Caco-2 (cell line): ENCODE measurements around the gene REPS2. TPM values are rescaled to one million over a fixed set of nuclear protein-coding genes. Genes with fewer than 3 reads are reported as not detected.

Experiments
- BruUV-seq: library from RNA; stranded (reverse); fragments of 400-500 nt; replicated peaks from 2 replicates; lab custom pipeline; 2021; lab: Mats Ljungman, UMichigan
- CTCF ChIA-PET: fragments of 300-600 bp; sonication (Branson Sonifier 250); formaldehyde crosslinking; loops from one replicate; lab custom pipeline; 2022; ENCODE audit warnings: antibody characterized with exemption; lab: Charles Lee
- POLR2A ChIA-PET: fragments of 300-600 bp; sonication (Branson Sonifier 250); formaldehyde crosslinking; loops from one replicate; lab custom pipeline; 2022; ENCODE audit warnings: antibody characterized with exemption; lab: Charles Lee
- DNase-seq, 2 experiments: peaks; one replicate each; pipeline versions ENCODE4 v3.0.0 to v3.0.0-alpha.2; 2020 to 2022
- H3K27me3 ChIP-seq: replicated peaks from 2 replicates; pipeline ENCODE4 v1.6.0; 2011; ENCODE audit warnings: low read length; ENCODE audit not compliant: control insufficient read depth, insufficient read depth
- H3K36me3 ChIP-seq: 2 replicates; pipeline ENCODE4 v1.5.1; 2011; ENCODE audit warnings: low read length; ENCODE audit not compliant: control insufficient read depth, insufficient read depth
- H3K4me1 ChIP-seq: fragments of 250-450 bp; sonication (Bioruptor Pico); 2 replicates; pipeline ENCODE4 v1.5.1; 2020; ENCODE audit warnings: mild to moderate bottlenecking
- H3K4me3 ChIP-seq: 2 replicates; pipeline ENCODE4 v1.5.1; 2011; ENCODE audit warnings: low read depth, mild to moderate bottlenecking, control low read depth, low read length
- H3K9me3 ChIP-seq: fragments of 250-450 bp; sonication (Bioruptor Pico); 2 replicates; pipeline ENCODE4 v1.5.1; 2020; ENCODE audit warnings: mild to moderate bottlenecking, moderate library complexity
- H3K27ac Mint-ChIP-seq: one replicate; pipeline ENCODE4 v1.8.0; 2022; ENCODE audit warnings: mixed read lengths; ENCODE audit not compliant: unreplicated experiment
- H3K27me3 Mint-ChIP-seq: one replicate; pipeline ENCODE4 v1.8.0; 2022; ENCODE audit warnings: mixed read lengths; ENCODE audit not compliant: insufficient read depth, unreplicated experiment
- H3K36me3 Mint-ChIP-seq: one replicate; pipeline ENCODE4 v1.8.0; 2022; ENCODE audit warnings: mild to moderate bottlenecking, mixed read lengths; ENCODE audit not compliant: insufficient read depth, unreplicated experiment
- H3K4me1 Mint-ChIP-seq: one replicate; pipeline ENCODE4 v1.8.0; 2022; ENCODE audit warnings: low read depth, mixed read lengths; ENCODE audit not compliant: unreplicated experiment
- H3K4me3 Mint-ChIP-seq: one replicate; pipeline ENCODE4 v1.8.0; 2022; ENCODE audit warnings: mild to moderate bottlenecking, moderate library complexity, mixed read lengths; ENCODE audit not compliant: unreplicated experiment
- H3K9me3 Mint-ChIP-seq: one replicate; pipeline ENCODE4 v1.8.0; 2022; ENCODE audit warnings: mixed read lengths; ENCODE audit not compliant: unreplicated experiment
- CTCF ChIP-seq, 2 experiments: fragments of 200-600 bp in 1 of 2; IDR thresholded peaks; 1 replicate in 1 of 2; 2 replicates in 1 of 2; pipeline versions ENCODE4 v1.5.1 to v1.8.0; 2011 to 2022; ENCODE audit warnings: antibody characterized with exemption in 1 of 2, control low read depth in 1 of 2, inconsistent platforms in 1 of 2, low read depth in 1 of 2, low read length in 1 of 2, mild to moderate bottlenecking in 1 of 2, moderate library complexity in 1 of 2; ENCODE audit not compliant: insufficient read depth in 1 of 2, severe bottlenecking in 1 of 2, unreplicated experiment in 1 of 2
- intact Hi-C: fragments of 100-400 bp; cut with micrococcal nuclease; formaldehyde crosslinking; loops from one replicate; pipeline ENCODE4 v1.10.0; 2022; ENCODE audit not compliant: unreplicated experiment
- total RNA-seq: library from RNA; stranded (reverse); gene quantifications from 2 replicates; pipeline ENCODE4 v1.2.3, GENCODE V29; 2022

REPS2 gene
- total RNA-seq, 1 experiment from 2014 or later = 0.86 TPM

- no peak overlapping the region for H3K4me3 Mint-ChIP-seq
- H3K4me1 ChIP-seq = no peaks in the 10 kb centered on the region
- POLR2A ChIA-PET = no interaction called here
- H3K9me3 Mint-ChIP-seq = no peaks in the 10 kb centered on the region
- no peak for DNase-seq
- no peak overlapping the region for H3K4me3 ChIP-seq
- H3K36me3 ChIP-seq = no peaks in the 10 kb centered on the region
- TF ChIP-seq CTCF (IDR thresholded peaks at IDR 0.05; ENCODE audit: insufficient read depth in 1 of 2, low read depth in 1 of 2, low read length in 1 of 2, severe bottlenecking in 1 of 2, unreplicated experiment in 1 of 2) = no peak
- peaks cover 6% of the 10 kb centered on the region for H3K27me3 Mint-ChIP-seq
- no peaks in the 10 kb centered on the region for H3K9me3 ChIP-seq
- H3K4me1 Mint-ChIP-seq = no peaks in the 10 kb centered on the region
- no peaks in the 10 kb centered on the region; the same call in 1 of the 2 replicates for H3K27me3 ChIP-seq
- intact Hi-C loops = no loop called here
- no TSS peak for BruUV-seq
- CTCF ChIA-PET = no interaction called here
- H3K36me3 Mint-ChIP-seq = no peaks in the 10 kb centered on the region
- no peak overlapping the region for H3K27ac Mint-ChIP-seq
Measured at GRCh38 chrX:17000751-17001150, 54.3 kb downstream of the REPS2 start.

GRCh38 chrX:17005712-17006368, 59.4 kb downstream of the REPS2 start:
- no peak overlapping the region for H3K4me3 Mint-ChIP-seq
- peaks cover 3% of the 10 kb centered on the region for H3K27me3 Mint-ChIP-seq
- no peaks in the 10 kb centered on the region for H3K36me3 ChIP-seq
- no peaks in the 10 kb centered on the region for H3K9me3 ChIP-seq
- H3K36me3 Mint-ChIP-seq = no peaks in the 10 kb centered on the region
- H3K4me3 ChIP-seq = no peak overlapping the region
- CTCF ChIA-PET = no interaction called here
- H3K27me3 ChIP-seq = no peaks in the 10 kb centered on the region; the same call in 1 of the 2 replicates
- no peak for TF ChIP-seq CTCF (IDR thresholded peaks at IDR 0.05; ENCODE audit: insufficient read depth in 1 of 2, low read depth in 1 of 2, low read length in 1 of 2, severe bottlenecking in 1 of 2, unreplicated experiment in 1 of 2)
- BruUV-seq = no TSS peak
- POLR2A ChIA-PET = no interaction called here
- no peak for DNase-seq
- no peaks in the 10 kb centered on the region for H3K9me3 Mint-ChIP-seq
- H3K4me1 ChIP-seq = no peaks in the 10 kb centered on the region
- intact Hi-C loops = no loop called here
- no peak overlapping the region for H3K27ac Mint-ChIP-seq
- H3K4me1 Mint-ChIP-seq = no peaks in the 10 kb centered on the region

- no peak overlapping the region for H3K4me3 ChIP-seq
- no peaks in the 10 kb centered on the region for H3K9me3 ChIP-seq
- H3K36me3 ChIP-seq = no peaks in the 10 kb centered on the region
- ChIA-PET CTCF (interaction anchor here (1.2 kb wide), 1 partner anchor 39 kb away, joined by 7 read pairs; no protein-coding TSS in a partner anchor), POLR2A (no interaction called here)
- Mint-ChIP-seq H3K9me3 (no peaks in the 10 kb centered on the region), H3K4me1 (no peaks in the 10 kb centered on the region), H3K4me3 (no peak overlapping the region), H3K27me3 (peaks cover 3% of the 10 kb centered on the region), H3K27ac (no peak overlapping the region), H3K36me3 (no peaks in the 10 kb centered on the region)
- BruUV-seq = no TSS peak
- DNase-seq = peak; percentile 1 to 29
- no peaks in the 10 kb centered on the region for H3K4me1 ChIP-seq
- H3K27me3 ChIP-seq = no peaks in the 10 kb centered on the region; the same call in 1 of the 2 replicates
- peak in 1 of 2 experiments; percentile 33 for TF ChIP-seq CTCF (IDR thresholded peaks at IDR 0.05; ENCODE audit: insufficient read depth in 1 of 2, low read depth in 1 of 2, low read length in 1 of 2, severe bottlenecking in 1 of 2, unreplicated experiment in 1 of 2)
- intact Hi-C loops = loop anchor here (1.0 kb wide), 1 partner anchor 39 kb away; no protein-coding TSS in a partner anchor
Measured at GRCh38 chrX:17007134-17007768, 60.8 kb downstream of the REPS2 start.
